Measurements from ENCODE around the gene SH3BP2.

The SH3BP2 gene

DNA sequence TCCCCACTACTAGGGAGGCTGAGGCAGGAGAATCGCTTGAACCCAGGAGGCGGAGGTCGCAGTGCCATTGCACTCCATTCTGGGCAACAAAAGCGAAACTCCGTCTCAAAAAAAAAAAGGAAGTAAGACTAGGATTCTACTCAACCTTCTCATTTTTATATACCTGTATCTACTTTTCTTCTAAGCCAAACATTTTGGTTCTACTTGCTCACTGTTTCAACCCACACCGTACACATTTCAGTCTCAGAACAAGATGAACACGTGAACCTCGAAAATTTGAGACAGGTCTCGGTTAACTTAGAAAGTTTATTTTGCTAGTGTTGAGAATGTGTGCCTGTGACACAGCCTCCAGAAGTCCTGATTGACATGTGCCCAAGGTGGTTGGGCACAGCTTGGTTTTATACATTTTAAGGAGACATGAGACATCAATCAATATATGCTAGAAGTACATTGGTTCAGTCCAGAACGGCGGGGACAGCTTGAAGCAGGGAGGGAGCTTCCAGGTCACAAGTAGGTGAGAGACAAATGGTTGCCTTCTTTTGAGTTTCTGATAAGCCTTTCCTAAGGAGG is 54.5 kb downstream of the SH3BP2 start:
- no peak for ATAC-seq (replicated peaks; ENCODE audit: extremely low read depth, poor library complexity, severe bottlenecking)
- Mint-ChIP-seq H3K36me3 (ENCODE audit: insufficient read depth) (peaks cover 31% of the 10 kb centered on the region), H3K27ac (ENCODE audit: low read depth) (peak overlapping the region; percentile 6), H3K4me3 (no peak overlapping the region), H3K9me3 (no peaks in the 10 kb centered on the region), H3K27me3 (no peaks in the 10 kb centered on the region), H3K4me1 (peaks cover 73% of the 10 kb centered on the region)
- no peak for DNase-seq (ENCODE audit: low spot score in 2 of 2)

GRCh38 chr4:2848449-2848848 is 55.6 kb downstream of the SH3BP2 start:
- no peak overlapping the region for H3K27ac Mint-ChIP-seq (ENCODE audit: low read depth)
- DNase-seq (ENCODE audit: low spot score in 2 of 2) (no peak), ATAC-seq (replicated peaks; ENCODE audit: extremely low read depth, poor library complexity, severe bottlenecking) (no peak)
- H3K4me3 Mint-ChIP-seq, result no peak overlapping the region
- H3K4me1 Mint-ChIP-seq, result peaks cover 66% of the 10 kb centered on the region
- H3K9me3 Mint-ChIP-seq, result no peaks in the 10 kb centered on the region
- peaks cover 24% of the 10 kb centered on the region for H3K36me3 Mint-ChIP-seq (ENCODE audit: insufficient read depth)
- no peaks in the 10 kb centered on the region for H3K27me3 Mint-ChIP-seq

DNA sequence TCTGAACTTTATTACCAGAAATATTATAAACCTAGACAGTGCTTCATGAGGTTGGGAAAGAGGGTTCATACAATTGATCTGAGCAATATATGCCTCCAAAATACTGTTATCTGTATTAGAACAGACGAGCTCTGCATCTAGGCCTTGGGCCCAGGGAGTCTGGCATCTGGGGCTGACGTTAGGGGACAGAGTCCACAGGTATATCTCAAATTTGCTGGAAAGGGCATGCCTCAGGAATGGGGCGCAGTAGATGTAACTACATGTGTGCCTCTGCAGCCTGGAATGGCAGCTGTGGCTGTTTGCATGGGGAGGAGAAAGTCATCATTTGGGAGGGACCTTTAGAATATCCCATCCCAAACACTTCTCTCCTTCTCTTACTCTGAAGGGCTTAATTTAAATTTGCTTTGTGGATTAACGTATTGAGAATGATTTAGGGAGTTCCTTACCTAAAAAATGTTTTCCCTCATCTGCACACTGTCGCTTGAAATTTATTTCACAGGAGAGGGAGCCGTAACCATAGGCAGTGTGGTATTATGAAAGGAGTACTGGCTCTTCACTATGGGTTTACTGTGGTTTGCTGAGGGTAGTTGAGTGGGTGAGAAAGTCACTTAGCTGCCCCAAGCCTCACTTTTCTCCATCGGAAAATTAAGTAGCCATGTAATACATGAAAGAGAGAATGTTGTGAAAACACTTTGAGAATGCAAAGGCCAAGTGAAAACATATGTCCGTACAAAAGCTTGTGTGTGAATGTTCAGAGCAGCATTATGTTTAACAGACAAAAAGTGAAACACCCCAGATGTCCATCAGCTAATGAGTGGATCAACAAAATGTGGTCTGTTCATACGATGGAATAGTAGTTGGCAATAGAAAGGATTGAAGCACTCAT is 56.6 kb downstream of the SH3BP2 start:
- H3K4me3 Mint-ChIP-seq, result no peak overlapping the region
- no peaks in the 10 kb centered on the region for H3K9me3 Mint-ChIP-seq
- H3K4me1 Mint-ChIP-seq, result peaks cover 68% of the 10 kb centered on the region
- no peaks in the 10 kb centered on the region for H3K27me3 Mint-ChIP-seq
- H3K27ac Mint-ChIP-seq (ENCODE audit: low read depth), result peak overlapping the region; percentile 6
- DNase-seq (ENCODE audit: low spot score in 2 of 2), result no peak
- ATAC-seq (replicated peaks; ENCODE audit: extremely low read depth, poor library complexity, severe bottlenecking), result no peak
- H3K36me3 Mint-ChIP-seq (ENCODE audit: insufficient read depth), result peaks cover 21% of the 10 kb centered on the region

DNA sequence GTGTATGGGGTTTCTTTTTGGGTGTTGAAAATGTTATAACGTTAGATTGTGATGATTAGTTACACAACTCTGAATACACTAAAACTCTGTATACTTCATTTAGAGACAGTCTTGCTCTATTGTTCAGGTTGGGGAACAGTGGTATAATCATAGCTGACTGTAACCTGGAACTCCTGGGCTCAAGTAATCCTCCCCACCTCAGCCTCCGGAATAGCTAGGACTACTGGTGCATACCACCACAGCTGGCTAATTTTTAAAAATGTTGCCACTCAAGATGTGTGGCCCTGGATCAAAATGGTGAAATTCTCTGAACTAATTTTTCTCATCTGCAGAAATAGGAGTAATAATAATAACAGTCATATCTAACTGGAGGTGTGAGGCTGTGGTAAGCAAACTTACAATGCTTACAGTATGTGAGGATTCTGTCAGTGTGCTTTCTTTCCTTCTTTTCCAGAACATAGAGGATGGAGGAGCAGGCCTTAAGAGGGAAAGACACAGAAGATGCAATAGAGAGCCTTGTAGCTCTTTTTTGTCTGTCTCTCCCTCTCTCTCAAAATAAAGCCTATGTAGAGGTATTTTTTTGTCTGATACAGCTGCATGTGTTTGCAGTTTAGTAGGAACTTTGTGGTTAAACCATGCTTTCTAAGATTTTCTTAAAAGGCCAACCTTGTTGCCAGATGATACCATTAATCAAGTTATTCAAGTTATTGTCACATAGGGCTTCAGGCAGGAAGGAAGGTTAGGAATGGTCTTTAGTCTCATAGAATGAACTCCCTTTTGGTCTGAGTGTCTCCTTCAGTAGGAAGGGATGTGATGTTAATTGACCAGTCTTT is 58.3 kb downstream of the SH3BP2 start:
- Mint-ChIP-seq H3K36me3 (ENCODE audit: insufficient read depth) (peaks cover 28% of the 10 kb centered on the region), H3K4me1 (peaks cover 66% of the 10 kb centered on the region), H3K27ac (ENCODE audit: low read depth) (peak overlapping the region; percentile 97), H3K27me3 (no peaks in the 10 kb centered on the region), H3K4me3 (peak overlapping the region; percentile 6), H3K9me3 (no peaks in the 10 kb centered on the region)
- DNase-seq (ENCODE audit: low spot score in 2 of 2) (no peak), ATAC-seq (replicated peaks; ENCODE audit: extremely low read depth, poor library complexity, severe bottlenecking) (no peak)

DNA sequence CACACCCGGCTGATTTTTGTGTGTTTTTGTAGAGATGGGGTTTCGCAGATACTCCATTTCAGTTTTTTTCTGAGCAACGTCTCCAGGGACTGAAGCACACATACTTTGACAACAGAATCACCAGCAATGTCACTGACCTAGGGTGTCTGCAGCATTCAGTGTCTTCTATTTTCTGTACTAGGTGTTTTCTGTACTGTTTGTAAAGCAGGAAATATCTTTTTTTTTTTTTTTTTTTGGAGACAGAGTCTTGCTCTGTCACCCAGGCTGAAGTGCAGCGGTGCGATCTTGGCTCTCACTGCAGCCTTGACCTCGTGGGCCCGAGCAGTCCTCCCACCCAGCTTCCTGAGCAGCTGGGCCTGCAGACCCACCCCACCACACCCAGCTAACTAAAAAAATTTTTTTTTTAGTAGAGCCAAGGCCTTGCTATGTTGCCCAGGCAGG is 59.6 kb downstream of the SH3BP2 start:
- peak overlapping the region; percentile 97 for H3K27ac Mint-ChIP-seq (ENCODE audit: low read depth)
- peak overlapping the region; percentile 3 for H3K4me3 Mint-ChIP-seq
- H3K9me3 Mint-ChIP-seq, result no peaks in the 10 kb centered on the region
- H3K36me3 Mint-ChIP-seq (ENCODE audit: insufficient read depth), result peaks cover 27% of the 10 kb centered on the region
- ATAC-seq (replicated peaks; ENCODE audit: extremely low read depth, poor library complexity, severe bottlenecking) (peak; percentile 71), DNase-seq (ENCODE audit: low spot score in 2 of 2) (no peak)
- H3K4me1 Mint-ChIP-seq, result peaks cover 69% of the 10 kb centered on the region
- H3K27me3 Mint-ChIP-seq, result no peaks in the 10 kb centered on the region

DNA sequence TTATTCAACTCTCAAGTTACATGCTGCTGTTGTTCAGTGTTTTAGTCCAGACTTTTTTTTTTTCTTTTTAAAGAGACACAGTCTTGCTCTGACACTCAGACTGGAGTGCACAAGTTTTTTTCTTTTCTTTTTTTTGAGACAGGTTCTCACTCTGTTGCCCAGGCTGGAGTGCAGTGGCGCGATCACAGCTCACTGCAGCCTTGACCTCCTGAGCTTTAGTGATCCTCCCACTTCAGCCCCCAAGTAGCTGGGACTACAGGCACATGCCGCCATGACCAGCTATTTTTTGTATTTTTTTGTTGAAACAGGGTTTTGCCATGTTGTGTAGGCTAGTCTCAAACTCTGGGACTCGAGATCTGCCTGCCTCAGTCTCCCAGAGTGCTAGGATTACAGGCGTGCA is 62.7 kb downstream of the SH3BP2 start:
- Mint-ChIP-seq H3K9me3 (no peaks in the 10 kb centered on the region), H3K4me3 (no peak overlapping the region), H3K4me1 (peaks cover 69% of the 10 kb centered on the region), H3K27ac (ENCODE audit: low read depth) (peak overlapping the region; percentile 71), H3K27me3 (no peaks in the 10 kb centered on the region), H3K36me3 (ENCODE audit: insufficient read depth) (peaks cover 24% of the 10 kb centered on the region)
- ATAC-seq (replicated peaks; ENCODE audit: extremely low read depth, poor library complexity, severe bottlenecking) (no peak), DNase-seq (ENCODE audit: low spot score in 2 of 2) (no peak)

DNA sequence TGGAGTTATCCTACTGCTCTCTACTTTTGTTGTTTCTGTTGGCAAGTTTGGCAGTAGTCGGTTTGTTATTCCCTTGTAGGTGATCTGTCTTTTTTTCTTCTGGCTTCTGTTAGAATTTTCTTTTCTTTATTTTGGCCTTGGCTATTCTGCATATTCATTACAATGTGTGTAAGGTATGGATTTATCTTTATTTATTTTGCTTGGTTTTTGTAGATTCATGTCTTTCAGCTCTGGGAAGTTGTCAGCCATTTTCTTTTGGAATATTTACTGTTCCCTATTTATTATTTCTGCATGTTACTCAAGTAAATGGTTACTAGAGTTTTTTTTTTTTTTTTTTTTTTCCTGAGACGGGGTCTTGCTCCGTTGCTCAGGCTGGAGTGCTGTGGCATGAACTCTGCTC is 63.4 kb downstream of the SH3BP2 start:
- Mint-ChIP-seq H3K27me3 (no peaks in the 10 kb centered on the region), H3K27ac (ENCODE audit: low read depth) (no peak overlapping the region), H3K4me1 (peaks cover 69% of the 10 kb centered on the region), H3K9me3 (no peaks in the 10 kb centered on the region), H3K4me3 (no peak overlapping the region), H3K36me3 (ENCODE audit: insufficient read depth) (peaks cover 26% of the 10 kb centered on the region)
- no peak for ATAC-seq (replicated peaks; ENCODE audit: extremely low read depth, poor library complexity, severe bottlenecking)
- no peak for DNase-seq (ENCODE audit: low spot score in 2 of 2)

DNA sequence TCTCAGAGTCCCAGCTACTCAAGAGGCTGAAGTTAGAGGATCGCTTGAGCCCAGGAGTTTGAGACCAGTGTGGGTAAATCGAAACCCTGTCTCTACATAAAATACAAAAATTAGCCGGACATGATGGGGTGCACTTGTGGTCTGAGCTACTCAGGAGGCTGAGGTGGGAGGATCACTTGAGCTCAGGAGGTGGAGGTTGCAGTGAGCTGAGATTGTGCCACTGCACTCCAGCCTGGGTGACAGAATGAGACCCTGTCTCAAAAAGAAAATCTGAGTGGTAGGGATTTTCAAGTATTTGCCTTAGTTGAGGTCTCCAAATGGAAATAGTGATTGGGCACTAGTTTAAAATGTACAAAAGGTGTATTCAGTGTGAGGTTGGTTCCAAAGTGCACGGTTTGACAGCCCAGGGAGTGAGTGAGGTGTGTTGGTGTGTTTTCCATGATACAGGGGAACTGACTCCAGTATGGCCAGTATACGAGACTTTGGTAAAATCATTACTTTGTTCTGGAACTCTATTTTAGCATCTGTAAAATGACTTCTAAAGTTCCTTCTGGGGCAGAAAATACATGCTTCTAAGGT is 64.6 kb downstream of the SH3BP2 start:
- no peak for DNase-seq (ENCODE audit: low spot score in 2 of 2)
- Mint-ChIP-seq H3K9me3 (no peaks in the 10 kb centered on the region), H3K4me1 (peaks cover 69% of the 10 kb centered on the region), H3K4me3 (no peak overlapping the region), H3K36me3 (ENCODE audit: insufficient read depth) (peaks cover 24% of the 10 kb centered on the region), H3K27ac (ENCODE audit: low read depth) (peak overlapping the region; percentile 41), H3K27me3 (no peaks in the 10 kb centered on the region)
- no peak for ATAC-seq (replicated peaks; ENCODE audit: extremely low read depth, poor library complexity, severe bottlenecking)

DNA sequence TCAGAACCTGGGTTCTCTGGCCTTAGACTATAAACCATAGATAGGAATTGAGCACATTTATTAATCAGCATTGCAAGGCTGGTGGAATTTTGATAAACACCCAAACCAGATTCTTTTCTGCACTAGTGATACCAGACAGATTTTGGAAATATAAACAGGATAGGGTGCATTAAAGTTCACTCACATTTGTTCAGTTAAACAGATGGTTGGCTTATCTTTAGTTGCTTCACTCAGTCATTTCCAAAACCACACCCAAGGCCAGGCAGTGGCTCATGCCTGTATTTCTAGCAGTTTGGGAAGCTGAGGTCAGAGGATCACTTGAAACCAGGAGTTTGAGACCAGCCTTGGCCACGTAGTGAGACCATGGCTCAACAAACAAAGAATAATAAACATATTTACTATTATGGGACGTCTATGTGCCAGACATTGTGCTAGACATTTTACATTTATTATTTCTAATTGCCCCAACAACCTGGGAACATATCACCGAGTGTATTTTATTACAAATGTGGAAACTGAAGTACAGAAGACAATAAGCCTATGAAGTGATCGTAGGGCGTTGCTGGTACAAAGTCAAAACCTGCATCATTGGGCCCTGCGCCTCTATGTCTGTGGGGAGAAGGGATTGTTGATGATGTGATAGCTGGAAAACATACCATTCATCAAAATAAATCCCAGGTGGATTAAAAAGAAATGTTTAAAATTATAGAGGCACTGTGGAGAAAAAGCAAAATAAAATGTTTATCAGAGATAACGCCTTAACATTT is 65.7 kb downstream of the SH3BP2 start:
- ATAC-seq (replicated peaks; ENCODE audit: extremely low read depth, poor library complexity, severe bottlenecking) (no peak), DNase-seq (ENCODE audit: low spot score in 2 of 2) (no peak)
- H3K9me3 Mint-ChIP-seq, result no peaks in the 10 kb centered on the region
- no peak overlapping the region for H3K4me3 Mint-ChIP-seq
- H3K27me3 Mint-ChIP-seq, result no peaks in the 10 kb centered on the region
- H3K4me1 Mint-ChIP-seq, result peaks cover 75% of the 10 kb centered on the region
- H3K36me3 Mint-ChIP-seq (ENCODE audit: insufficient read depth), result peaks cover 24% of the 10 kb centered on the region
- H3K27ac Mint-ChIP-seq (ENCODE audit: low read depth), result no peak overlapping the region

DNA sequence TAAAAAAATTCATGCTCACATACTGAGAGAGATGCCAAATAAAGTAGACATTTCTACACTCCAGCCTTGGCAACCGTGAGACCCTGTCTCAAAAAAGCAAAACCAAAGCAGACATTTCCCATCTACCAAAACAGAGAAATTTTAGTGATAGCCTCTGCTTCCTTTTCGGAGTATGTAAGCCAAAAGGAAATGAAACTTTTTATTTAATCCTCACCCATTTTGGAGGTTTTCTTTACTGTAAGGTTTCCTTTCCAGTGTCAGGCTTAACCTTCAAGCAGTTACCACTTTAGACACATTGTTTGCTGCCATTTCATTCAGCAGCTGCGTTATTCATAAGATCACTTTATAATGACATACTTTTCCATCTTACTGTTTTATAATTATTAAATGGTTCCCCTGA is 66.6 kb downstream of the SH3BP2 start:
- Mint-ChIP-seq H3K36me3 (ENCODE audit: insufficient read depth) (peaks cover 21% of the 10 kb centered on the region), H3K27me3 (no peaks in the 10 kb centered on the region), H3K9me3 (no peaks in the 10 kb centered on the region), H3K4me3 (no peak overlapping the region), H3K27ac (ENCODE audit: low read depth) (peak overlapping the region; percentile 19), H3K4me1 (peaks cover 74% of the 10 kb centered on the region)
- DNase-seq (ENCODE audit: low spot score in 2 of 2) (no peak), ATAC-seq (replicated peaks; ENCODE audit: extremely low read depth, poor library complexity, severe bottlenecking) (no peak)

DNA sequence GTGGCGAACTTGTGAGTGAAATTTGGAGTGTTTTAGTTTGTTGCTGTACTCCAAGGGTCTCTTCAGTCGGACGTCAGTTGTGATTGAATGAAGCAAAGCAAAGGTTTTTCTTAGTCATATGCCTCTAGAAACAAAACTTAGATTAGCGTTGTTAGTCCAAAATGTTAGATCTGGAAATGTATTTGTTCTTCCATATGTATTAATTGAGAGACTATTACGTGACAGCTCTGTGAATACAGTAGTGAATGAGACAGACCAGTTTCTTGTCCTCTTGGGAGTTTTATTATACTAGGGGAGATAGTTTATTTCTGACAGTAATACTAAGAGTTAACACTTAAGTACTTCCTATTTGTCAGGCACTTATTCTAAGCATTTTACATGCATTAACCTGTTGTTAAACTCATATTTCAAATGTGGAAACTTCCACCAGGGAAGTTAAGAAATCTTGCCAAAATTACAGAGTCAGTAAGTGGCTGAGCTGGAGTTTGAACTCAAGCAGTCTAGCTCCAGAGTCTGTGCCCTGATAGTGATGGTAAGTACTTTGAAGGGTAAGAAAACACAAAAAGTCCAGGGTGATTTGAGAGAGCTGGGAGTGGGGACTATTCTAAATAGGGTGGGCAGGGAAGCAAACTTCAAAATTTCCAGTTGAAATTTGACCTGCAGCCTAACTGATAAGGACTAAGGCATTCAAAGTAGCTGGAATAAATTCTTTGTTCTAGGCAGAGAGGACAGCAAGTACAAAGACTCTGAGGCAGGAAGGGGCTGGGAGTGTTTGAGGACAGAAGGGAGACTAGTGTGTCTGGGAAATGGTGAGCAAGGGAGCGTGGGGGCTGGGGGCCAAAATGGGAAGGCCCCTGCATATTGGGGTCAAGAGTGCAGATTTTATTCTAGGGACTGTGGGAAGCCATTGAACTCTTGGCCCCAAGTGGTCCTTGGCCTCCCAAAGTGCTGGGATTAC is 67.8 kb downstream of the SH3BP2 start:
- no peaks in the 10 kb centered on the region for H3K9me3 Mint-ChIP-seq
- H3K4me3 Mint-ChIP-seq, result no peak overlapping the region

More for the DNA sequence above, 67.8 kb downstream of the SH3BP2 start:
- no peaks in the 10 kb centered on the region for H3K27me3 Mint-ChIP-seq
- no peak for DNase-seq (ENCODE audit: low spot score in 2 of 2)
- peak overlapping the region; percentile 55 for H3K27ac Mint-ChIP-seq (ENCODE audit: low read depth)
- peaks cover 74% of the 10 kb centered on the region for H3K4me1 Mint-ChIP-seq
- H3K36me3 Mint-ChIP-seq (ENCODE audit: insufficient read depth), result peaks cover 12% of the 10 kb centered on the region
- ATAC-seq (replicated peaks; ENCODE audit: extremely low read depth, poor library complexity, severe bottlenecking), result no peak
